NOMO-1 treated with dmso at 0.1 percent for 144 hours (cell line): ENCODE measurements around the gene CLEC16A.
"Not testable (repeated sequence)": the region's sequence is repeated elsewhere in the genome, so short reads cannot be mapped to it uniquely, and the experiment has no call there.

Experiments
- DNase-seq: peaks from one replicate; lab custom pipeline; 2025; ENCODE audit not compliant: unreplicated experiment; lab: John Stamatoyannopoulos, UW

CLEC16A gene

GRCh38 chr16:11205754-11206581, 261.6 kb downstream of the CLEC16A start:
- no peak for DNase-seq

- no peak for DNase-seq
These were observed 263.3 kb downstream of the CLEC16A start for GRCh38 chr16:11207646-11208045.

GRCh38 chr16:11208916-11209665, 264.7 kb downstream of the CLEC16A start:
- peak; percentile 49 for DNase-seq

- no peak for DNase-seq
These were observed 265.9 kb downstream of the CLEC16A start for GRCh38 chr16:11210260-11210659.

DNA sequence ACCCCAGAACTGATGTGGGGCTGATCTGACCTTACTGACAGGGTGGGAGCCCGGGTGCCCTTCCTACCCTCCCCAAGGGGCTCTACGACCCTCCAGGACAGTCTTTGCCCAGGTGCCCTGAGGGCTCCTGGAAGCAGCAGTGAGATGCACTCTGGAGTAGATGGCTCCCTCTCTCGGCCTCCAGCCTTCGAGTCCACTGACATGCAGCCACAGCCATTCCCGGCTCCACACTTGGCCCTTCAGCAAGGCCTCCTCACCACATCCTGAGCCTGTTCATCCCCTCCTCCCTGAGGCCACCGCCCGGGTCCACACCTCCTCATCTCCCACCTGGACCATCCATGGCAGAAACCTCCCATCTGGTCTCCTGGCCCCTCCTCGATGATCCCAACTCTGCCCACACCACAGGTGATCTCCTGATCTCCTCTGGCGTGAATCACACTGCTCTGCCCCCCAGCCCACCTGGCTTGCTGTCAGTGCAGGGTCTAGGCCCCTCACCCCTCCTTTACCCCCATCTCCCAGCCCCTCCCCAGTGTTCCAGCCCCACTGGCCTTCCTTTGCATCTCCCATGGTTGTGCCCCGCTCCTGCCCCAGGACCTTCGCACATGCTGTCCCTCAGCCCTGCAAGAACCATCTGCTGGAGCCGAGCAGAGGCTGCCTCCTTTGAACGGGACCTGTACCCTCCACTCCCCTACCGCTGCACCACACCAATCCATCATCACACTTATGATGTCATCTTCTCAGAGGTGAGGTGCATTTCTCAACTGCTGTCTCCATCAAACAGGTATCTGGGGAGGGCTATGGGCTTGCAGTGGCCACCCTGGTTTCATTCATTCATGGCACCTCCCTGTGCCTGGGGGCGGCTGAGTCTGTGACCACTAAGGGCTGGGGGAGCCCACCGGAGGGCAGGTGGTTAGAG, 267.0 kb downstream of the CLEC16A start:
- DNase-seq, result no peak

DNA sequence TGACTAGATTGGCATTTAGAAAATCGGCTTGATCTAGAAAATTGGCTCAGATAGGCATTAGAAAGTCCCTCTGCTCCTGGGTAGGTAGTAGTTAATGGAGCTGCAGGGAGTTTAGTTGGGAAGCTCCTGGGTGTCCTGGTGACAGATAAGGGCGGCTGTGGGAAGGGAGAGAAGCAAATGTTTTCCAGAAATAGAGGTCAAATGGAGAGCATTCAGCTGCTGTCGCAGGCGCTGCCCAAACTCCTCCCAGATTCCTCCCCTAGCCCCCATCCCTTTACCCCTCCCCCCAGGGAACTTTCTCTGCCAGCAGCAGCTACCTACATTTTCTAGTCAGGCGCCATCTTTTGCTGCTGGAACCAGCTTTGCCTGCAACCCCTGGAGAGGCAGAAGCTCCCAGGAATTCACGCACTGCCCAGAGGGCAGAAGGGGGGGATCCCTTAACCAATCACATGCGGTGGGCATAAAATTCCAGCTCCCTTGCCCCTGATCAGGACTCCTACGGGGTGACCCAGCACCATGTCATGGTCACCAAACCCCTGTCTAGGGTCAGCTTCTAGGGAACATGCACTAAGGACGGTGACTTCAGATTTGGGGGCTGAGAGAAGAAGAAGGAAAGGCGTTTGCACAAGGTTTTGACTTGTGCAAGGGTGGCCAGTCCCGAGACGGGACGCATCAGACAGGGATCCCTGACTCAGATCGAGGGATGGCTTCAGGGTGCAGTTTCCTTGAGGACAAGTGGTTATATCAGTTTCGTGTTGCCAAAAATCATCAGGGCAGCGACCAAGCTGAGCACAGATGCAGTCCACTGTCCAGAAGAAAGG, 267.8 kb downstream of the CLEC16A start:
- DNase-seq, result no peak

DNA sequence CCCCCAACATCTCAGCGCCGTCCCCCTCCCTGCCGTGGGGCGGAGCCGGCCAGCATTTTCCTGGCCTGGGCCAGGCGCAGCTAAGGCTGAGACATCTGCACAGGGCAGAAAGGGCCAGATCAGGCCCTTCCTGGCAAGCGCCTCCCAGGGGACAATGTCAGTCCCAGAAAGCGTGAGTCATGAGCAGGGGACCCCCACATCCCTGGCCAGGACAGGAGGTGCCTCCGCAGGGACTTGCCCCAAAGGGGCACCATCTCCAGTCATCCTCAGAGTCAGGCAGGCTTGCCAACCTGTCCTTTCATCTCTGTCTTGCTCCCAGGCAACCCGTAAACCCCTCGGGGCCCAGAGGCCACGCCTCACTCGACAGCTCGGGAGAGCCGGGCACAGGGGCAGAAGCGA, 268.4 kb downstream of the CLEC16A start:
- no peak for DNase-seq

GRCh38 chr16:11213373-11213772, 269.0 kb downstream of the CLEC16A start:
- no peak for DNase-seq

- no peak for DNase-seq
These were observed 269.4 kb downstream of the CLEC16A start for GRCh38 chr16:11213799-11214198.

GRCh38 chr16:11215935-11216556, 271.7 kb downstream of the CLEC16A start:
- no peak for DNase-seq

DNA sequence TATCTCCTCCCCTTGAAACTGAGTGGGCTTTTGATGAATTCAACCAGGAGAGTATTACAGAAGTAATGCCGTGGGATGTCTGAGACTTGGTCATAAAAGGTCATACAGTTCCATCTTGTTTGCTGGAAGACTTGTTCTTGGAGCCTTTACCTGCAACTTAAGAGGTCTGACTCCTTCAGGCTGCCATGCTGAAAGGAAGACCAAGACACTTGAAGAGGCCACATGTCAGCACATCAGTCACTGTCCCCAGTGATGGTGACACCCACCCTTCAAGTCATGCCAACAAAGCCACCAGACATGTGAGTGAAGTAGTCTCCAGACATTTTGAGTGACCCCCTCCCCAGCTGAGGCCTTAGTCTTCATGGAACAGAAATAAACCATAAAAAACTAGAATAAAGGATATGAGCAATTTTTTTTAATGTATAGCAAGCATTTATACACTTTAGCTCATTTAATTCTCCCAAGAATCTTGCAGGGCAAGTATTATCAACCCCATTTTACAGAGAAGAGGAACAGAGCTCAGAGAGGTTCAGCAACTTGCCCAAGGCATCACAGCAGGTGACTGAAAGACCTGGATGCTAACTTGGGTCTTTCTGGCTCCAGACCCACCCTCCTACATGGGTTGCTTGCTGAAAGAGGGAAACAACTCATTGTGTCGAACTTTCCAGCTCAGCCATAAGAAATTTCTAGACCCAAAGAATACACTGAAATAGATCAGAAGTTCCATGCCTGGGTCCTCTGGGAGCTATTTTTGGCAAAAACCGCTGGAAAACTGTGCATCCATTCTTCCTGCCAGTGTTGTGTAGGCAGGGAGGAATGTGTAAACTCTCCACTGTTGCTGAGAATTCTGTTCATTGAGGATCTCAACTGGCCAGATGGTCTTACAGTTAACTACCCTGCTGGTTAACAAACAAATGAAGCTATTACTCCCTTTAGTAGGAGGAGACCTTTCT, 273.6 kb downstream of the CLEC16A start:
- no peak for DNase-seq

DNA sequence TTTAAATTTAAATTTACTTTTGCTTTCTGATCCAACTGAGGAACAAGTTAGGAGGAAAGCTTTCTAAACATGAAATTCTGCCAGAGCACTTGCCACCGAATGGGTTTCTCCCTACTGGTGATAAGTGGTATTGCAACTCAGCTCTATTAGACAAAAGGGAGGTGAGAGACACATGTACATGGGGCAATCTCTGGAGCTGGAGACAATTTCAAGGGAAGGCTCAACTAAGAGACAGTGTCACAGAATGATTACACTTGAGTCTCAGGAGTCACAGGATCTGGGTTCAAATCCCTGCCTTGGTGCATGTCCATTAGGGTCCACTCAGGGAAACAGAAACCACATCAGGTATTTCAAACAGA, 274.2 kb downstream of the CLEC16A start:
- no peak for DNase-seq

DNA sequence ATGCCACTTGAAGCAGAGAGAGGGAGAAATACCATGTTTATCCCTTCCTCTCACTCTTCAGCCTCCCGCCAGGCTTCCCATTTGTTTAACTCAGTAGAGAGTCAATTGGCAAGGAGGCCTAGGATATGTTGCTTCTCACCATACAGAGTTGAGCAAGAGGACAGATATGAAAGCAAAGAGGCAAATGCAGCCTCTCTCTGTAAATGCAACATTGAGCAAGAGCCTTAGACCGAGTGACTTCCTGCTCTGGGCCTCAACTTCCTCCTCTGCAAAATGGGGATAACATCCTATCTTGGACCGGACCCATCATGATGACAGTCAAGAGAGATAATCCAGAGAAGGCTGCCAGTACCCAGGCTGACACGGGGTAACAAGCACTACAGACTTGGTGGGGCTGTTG, 274.8 kb downstream of the CLEC16A start:
- no peak for DNase-seq

- not testable (repeated sequence) for DNase-seq
These were observed 276.1 kb downstream of the CLEC16A start for GRCh38 chr16:11220507-11220906.

GRCh38 chr16:11224096-11224893, 279.9 kb downstream of the CLEC16A start:
- peak; percentile 50 for DNase-seq

- DNase-seq, result no peak
These were observed 280.7 kb downstream of the CLEC16A start for GRCh38 chr16:11224894-11225676.
